SK-N-DZ (cell line): ENCODE measurements around the gene XPO5.
"Not testable (repeated sequence)": the region's sequence is repeated elsewhere in the genome, so short reads cannot be mapped to it uniquely, and the experiment has no call there.

Experiments used
- DNase-seq: peaks from one replicate; pipeline ENCODE4 v3.0.0-alpha.2; 2015; ENCODE audit warnings: low spot score

The XPO5 gene

DNA sequence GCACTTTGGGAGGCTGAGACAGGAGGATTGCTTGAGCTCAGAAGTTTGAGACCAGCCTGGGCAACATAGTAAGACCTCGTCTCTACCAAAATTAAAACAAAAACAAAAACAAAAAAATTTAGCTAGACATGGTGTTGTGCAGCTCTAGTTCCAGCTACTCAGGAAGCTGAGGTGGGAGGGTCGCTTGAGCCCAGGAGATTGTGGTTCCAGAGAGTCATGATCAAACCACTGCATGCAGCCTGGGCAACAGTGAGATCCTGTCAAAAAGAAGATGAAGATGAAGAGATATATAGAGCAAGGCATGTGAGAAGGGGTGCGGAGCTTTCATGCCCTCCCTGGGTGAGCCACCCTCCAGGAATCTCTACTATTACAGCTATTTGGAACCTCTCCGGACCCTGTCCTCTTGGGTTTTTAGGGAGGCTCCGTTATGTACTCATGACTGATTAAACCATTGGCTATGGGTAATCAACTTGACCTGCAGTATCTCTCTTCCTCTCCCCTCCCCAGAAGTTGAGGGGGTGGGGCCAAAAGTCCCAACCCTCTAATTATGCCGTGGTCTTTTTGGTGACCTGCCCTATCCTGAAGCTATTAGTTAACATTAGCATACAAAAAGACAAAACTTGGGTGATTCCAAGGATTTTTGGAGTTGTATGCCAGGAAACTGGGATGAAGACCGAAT, 9.2 kb upstream of the XPO5 start:
- no peak for DNase-seq

DNA sequence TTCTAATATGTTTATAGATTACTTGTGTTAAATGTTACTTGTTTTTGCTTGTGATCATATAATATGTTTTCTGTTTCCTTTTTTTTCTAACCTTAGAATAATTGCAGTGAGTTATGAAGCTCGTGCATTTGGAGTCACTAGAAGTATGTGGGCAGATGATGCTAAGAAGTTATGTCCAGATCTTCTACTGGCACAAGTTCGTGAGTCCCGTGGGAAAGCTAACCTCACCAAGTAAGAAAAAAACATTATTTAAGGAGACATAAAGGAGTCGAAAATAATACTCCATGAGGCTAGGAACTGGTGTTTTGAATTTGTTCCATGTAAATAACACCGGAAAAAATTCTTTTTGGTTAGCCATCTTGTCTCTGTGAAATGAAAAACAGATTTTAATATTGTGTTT, 7.1 kb upstream of the XPO5 start:
- no peak for DNase-seq

DNA sequence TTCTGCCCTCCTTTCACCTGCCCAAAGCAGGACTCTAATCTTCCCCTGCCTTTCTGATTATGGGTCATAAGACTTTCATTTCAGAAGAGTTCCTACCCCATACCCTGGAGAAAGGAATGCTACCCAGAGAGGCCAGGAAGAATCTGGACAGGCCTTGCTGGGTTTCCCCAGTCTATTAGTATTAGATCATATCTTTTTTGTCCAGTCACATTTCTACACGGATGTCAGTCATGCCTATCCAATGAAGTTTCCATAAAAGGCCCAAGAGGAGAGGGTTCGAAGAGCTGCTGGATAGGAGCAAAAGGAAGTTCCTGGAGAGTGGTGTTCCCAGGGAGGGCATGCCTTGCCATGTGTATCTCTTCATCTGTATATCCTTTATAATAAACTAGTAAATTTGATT, 3.3 kb upstream of the XPO5 start:
- no peak for DNase-seq

DNA sequence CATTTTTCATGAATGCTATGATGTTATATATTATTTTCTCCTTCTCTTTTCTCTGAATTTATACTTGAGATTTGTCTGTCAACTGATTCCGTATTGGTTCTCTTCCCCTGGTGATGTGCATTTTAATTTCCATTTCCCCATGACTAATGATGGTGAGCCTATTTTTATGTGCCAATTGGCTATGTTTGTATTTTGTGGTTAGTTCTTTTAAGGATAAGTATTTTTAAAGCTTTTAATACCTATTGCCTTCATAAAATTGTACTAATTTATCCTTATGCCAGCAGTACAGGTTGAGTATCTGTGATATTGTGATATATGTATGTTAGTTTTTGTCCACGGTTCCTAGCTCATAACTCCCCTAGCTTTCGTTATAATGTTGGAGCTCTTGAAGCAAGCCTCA, 2.9 kb upstream of the XPO5 start:
- DNase-seq: no peak

DNA sequence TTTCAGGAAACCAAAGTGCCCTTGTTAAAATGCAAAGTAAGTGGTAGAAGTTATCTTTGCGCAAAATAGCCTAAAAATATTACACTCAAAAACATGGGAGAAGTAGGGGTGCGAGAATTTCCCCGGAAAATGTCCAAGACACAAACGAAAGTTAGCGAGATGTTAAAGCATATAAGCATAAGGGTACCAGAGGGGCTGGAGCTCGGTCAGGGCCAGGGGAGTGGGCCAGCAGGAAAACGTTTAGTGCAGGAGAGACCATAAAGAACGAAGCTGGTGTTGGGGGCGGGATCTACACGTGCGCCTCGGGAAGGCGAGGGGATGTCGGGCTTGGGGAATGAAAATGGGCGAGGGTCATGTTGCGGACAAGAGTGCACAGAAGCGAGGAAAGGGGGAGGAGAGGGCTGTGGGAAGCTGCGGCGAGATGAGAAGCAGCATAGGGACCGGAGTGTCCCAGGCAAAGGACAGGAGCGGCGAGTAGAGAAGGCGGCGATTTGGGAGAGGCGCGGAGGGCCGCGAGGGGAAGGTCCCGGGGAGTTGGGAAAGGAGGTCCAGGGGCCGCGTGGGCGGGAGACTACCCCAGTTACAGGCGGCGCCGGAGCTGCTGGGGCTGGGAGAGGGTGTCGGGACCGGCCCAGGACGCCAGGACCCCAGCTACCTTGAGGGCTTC, 600 bp downstream of the XPO5 start:
- peak; percentile 53 for DNase-seq

DNA sequence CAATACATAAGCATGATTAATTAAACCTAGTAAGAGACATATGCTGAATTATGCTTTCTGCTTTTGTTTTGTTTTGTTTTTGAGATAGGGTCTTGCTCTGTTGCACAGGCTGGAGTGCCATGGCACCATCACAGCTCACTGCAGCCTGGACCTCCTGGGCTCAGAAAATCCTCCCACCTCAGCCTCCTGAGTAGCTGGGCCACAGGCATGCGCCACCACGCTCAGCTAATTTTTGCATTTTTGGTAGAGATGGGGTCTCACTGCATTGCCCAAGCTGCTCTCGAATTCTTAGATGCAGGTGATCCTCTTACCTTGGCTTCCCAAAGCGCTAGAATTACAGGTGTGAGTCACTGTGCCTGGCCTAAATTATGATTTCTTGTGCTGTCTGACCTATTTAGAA, 3.8 kb downstream of the XPO5 start:
- no peak for DNase-seq

DNA sequence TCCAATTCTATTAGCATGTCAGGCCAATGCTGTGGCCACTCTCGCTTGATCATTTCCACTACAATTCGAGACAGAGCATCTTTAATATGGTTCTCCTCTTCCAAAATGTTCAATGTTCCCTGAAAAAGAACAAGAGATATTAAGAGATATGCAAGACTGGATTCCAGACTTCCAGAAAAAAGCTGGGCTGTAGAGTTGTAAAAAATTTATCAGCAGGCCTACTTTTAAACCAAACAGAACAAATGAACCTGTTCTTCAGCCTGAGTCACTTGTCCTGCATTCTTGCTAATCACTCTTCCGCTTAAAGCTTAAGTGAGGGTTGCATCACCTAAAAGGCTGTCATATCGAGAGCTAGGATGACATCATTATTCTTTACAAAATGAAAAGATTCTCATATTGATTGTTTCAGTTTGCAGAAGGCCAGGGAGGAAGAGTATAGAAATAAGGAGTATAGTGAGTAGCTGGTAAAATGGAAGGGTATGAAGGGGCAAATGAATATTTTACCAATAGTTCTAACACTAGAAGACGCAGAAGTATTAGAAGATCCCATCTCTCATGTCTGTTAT, 4.9 kb downstream of the XPO5 start:
- no peak for DNase-seq

DNA sequence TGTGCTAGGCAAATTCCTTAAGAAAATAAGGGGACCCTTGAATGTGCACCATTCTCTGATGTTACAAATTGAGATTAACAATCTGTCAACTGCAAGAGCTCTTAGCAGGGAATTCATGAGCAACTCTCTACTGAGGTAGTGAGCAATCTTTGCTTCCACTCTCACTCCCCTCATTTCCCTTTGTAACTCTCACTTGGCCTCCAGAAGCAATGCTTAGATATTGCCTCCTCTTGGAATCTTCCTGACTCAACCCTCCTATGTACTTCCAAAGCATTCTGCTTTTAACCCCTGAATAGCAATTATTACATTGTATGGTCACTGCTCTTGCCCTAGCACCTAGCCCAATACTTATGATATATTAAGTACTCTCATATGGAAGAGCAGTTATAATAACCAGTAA, 16.5 kb downstream of the XPO5 start:
- no peak for DNase-seq

DNA sequence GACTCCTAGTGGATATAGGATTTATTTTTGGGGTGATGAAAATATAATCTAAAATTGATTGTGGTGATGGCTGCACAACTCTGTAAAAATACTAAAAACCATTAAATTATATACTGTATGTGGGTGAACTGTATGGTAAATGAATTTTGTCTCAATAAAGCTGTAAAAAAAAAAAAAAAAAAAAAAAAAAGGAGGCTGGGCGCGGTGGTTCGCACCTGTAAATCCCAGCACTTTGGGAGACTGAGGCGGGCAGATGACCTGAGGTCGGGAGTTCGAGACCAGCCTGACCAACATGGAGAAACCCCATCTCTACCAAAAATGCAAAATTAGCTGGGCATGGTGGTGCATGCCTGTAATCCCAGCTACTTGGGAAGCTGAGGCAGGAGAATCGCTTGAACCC, 18.2 kb downstream of the XPO5 start:
- DNase-seq: not testable (repeated sequence)

DNA sequence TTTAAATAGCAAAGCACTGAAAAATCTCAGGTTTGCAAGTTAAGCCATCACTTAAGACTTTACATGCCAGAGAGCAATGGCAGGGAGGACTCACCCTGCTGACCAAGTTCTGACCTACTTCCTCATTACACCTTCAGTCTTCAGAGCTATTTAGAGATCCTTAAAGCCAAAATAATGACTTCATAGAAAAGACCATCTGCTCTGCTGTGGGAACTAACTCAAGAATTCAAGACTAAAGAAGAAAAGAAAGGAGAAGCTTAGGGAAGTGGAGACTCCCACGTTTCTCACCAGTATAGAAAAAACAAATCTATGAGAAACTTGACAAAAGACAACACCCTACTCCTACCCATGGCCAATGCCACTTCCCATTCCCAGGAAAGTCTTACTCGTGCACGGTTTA, 28.6 kb downstream of the XPO5 start:
- DNase-seq: no peak

DNA sequence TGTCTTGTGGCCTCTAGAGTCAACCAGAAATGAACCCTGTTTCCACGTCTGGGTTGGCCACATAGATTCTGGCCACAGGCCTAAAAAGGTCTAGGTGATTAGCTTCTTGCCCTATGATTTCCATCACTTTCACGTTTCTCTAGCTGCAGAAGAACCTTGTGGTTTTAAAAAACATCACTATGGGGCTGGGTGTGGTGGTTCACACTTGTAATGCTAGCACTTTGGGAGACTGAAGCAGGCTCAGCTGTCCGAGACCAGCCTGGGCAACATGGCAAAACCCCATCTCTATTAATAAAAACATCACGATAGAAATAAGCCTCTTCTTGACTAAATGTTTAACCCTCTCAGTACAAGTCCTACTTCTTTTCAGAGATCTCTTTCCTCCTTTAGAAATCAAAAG, 31.4 kb downstream of the XPO5 start:
- DNase-seq: no peak

DNA sequence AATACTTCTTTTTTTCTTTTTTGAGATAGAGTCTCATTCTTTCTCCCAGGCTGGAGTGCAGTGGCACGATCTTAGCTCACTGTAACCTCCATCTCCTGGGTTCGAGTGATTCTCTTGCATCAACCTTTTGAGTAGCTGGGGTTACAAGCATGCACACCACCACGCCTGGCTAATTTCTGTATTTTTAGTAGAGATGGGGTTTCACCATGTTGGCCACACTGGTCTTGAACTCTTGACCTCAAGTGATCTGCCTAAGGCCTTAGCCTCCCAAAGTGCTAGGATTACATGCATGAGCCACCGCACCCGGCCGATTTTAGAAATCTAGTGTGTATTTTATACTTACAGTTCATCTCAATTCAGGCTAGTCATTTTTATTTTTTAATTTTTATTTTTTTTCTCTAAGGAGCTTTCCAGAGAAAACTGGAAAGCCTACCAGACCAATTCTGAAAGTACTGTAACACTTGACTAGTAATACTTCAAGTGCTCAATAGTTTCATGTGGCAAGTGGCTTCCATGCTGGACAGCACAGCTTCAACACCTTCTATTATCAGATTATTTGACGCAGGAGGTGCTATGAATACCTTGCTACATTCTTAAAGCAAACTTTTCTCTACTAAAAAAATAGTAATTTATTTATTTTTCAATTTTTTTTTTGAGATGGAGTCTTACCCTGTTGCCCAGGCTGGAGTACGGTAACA, 33.9 kb downstream of the XPO5 start:
- DNase-seq: no peak

DNA sequence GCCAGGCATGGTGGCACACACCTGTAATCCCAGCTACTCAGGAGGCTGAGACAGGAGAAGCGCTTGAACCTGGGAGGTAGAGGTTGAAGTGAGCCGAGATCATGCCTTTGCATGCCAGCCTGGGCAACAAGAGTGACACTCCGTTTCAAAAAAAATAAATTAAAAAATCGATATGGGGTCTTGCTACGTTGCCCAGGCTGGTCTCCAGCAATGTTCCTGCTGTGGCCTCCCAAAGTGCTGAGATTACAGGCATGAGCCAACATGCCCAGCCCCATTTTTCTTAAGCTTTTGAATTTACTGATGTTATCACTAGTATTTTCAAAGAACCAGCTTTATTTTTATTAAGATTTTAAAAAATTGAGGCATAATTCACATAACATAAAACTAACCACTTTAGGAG, 35.3 kb downstream of the XPO5 start:
- DNase-seq: no peak

DNA sequence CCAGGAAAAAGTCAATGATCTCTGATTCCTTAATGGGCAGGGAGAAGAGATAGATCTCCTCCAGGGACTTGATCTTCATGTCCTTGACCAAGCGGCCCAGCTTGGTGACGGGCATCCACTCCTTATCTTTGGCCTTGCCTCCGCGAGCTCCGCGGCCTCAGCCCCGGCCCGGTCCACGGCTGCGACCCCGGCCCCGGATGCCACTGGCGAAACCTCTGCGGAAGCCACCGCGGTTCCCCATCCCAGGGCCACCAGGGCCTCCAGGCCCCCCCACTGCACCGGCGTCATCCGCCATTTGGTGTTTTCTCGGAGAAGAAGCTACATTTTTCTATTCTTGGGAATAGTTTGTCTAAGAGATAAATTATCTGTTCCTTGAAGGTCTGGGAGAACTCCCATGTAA, 36.4 kb downstream of the XPO5 start:
- not testable (repeated sequence) for DNase-seq

DNA sequence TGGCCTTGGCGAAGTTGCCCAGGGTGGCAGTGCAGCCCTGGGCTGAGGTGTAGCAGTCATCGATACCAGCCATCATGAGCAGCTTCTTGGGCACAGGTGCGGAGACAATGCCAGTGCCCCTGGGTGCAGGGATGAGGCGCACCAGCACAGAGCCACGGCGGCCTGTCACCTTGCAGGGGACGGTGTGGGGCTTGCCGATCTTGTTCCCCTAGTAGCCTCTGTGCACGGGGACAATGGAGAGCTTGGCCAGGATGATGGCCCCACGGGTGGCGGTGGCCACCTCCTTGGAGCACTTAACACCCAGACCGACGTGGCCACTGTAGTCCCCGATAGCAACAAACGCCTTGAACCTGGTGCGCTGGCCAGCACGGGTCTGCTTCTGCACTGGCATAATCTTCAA, 36.9 kb downstream of the XPO5 start:
- DNase-seq: not testable (repeated sequence)

DNA sequence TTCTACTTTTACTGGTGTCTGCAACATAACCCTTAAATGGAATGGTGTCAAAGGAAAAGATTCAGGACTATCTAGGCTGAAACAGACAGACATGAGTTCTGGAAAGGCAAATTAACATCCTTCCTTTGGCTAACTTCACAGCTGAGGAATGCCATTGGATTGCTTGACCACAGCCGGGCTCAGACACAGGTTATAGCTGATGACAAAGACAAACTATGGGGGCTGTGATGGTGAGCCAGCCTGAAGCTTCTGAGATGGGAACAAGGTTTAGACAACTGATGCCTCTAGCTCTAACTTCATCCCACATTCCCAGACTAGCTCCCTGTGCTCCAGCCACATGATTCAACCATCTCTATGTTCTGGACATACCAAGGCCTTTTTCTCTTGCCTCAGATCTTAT, 43.6 kb downstream of the XPO5 start:
- DNase-seq: no peak

DNA sequence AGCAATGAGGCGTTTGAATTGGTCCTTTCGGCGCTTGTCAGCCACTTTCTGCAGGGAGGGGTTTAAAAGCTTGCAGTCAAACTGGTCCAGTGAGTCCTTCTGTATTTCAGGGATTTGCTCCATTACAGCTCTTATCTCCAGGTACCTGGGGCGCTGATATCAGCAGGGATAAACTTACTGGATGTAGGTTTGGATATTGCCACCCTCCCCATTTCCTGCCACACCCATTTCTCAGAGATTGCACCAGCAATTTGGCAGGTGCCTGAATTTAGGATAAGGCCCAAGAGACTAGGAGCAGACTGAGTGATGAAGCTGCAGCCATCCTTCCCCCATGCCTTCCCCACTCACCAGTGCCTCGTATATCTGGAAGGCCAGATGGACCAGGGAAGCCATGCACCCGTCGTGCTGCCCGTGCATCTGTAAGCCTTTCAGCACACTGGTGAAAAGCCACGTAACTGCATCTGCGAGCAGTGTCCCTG, 51.3 kb downstream of the XPO5 start:
- DNase-seq: no peak

DNA sequence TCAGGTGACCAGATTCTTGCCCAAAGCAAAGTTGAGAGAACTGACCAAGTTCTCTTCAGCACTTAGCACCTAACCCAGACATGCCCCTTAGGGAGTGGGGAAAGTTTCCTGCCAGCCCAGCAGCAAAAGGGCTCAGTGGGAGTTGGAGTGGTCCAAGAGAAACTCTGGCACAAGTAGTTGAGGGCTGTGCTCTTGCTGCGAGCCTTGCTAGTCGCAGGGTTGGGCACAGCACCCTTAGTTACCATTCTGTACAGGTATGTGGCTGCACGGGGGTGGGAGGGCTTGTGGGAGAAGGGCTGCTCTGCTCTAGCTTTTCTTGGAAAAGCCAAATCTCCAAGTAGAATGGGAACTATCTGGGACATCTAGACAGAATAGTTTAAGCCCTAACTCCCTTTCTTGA, 52.6 kb downstream of the XPO5 start:
- no peak for DNase-seq

DNA sequence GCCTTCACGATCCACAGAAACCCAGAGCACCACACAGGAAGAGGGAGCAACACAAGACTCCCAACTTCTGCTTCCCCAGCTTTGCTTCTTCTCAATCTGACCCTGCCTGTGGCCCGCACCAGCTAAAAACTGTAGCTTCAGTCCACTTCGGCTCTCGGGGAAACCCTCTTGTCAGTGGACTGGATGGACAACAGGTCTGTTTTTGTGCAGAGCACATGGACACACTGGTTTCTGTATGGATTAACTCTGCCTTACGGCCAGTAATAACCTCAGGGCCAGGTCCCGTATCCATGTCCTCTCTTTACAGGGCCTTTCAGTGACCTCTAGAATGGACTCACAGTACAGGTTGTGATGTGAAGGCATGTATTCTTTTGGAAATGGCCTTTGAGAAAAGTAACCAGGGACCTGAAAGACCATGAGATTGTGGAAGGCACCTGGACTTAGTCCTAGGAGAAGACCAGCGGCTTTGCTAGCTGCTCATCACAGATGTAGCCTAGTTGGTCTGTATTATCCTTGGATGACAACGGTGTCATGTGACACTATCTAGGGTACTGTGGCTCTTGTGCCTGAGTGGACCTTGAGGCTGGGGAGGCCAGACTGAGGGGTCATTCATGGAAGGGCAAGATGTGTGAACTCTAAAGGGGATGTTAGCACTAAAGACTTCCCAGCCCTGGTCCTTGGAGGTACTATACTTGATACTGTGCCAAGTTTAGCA, 53.1 kb downstream of the XPO5 start:
- DNase-seq: no peak

DNA sequence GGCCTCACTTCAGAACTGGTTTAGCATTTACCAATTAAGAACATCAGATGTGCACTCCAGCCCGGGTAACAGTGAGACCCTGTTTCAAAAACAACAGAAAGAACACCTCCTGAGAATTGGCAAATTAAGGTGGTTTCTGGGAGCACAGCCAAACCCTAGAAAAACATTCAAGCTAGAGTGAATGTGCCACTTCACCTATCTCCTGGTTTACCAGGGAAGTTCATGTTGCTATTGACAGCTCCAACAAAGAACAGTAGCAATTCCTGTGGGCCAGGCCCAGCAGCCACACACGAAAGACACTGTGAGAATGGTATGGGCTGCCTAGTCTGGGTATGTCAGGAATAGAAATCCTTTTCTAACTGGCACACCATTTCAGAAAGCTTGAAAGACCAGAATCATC, 54.0 kb downstream of the XPO5 start:
- DNase-seq: no peak

DNA sequence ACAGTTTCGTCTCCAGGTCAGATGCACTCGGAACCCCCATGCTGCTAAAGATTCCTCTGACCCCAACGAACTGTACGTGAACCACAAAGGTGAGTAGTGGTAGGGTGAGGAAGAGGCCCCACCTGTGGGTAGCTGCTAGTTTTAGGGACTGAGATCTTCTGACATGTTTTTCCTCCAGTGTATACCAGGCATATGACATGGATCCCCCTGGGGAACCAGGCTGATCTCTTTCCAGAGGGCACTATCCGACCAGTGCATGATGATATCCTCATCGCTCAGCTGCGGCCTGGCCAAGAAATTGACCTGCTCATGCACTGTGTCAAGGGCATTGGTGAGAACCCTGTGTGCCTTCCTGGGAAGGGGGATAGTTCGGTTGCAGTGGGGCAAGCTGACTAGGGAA, 55.7 kb downstream of the XPO5 start:
- DNase-seq: no peak
